Measurements from ENCODE around the gene COL23A1.

The COL23A1 gene

DNA sequence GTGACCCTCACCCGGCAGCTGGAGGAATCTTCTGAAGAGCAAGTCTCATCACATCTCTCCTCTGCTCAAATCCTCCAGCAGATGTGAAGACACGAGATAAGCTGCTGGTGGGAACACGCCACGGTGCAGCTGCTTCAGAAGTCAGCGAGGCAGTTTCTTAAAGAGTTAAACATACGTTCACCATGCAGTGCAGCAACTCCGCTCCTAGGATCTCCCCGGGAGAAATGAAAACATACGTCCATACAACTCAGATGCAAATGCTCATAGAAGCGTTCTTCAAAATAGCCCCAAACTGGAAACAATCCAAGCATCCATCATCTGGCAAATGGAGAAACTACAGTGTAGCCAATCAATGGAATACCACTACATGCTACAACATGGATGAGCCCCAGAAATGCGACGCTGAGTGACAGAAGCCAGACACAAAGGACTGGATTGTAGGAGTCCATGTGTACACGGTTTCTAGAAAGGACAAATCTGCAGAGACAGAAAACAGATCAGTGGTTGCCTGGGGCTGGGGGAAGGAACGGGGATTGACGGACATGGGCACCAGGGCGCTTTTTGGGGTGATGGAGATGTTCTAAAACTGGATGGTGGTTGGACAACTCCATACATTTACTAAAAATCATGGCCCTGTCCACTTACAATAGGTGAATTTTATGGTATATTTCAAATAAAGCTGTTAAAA, 150.6 kb downstream of the COL23A1 start:
- DNase-seq (ENCODE audit: low read depth in 2 of 2, low spot score in 1 of 2) = no peak

DNA sequence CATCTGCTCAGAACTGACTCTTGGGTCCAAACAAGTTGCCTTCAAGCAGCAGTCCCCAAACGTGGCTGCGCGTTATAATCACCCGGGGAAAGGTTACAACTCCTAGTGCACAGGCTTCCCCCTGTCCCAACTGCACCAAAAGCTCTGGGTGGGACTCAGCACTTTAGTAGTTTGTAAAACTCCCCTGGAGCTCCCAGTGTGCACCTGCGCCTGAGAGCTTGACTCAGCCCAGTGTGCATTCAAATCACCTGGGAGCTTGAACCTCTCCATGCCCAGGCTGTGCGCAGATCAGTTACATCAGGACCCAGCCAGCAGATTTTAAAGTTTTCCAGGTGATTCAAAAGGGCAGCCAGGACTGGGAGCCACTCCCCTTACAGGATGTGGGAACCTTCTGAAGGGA, 151.4 kb downstream of the COL23A1 start:
- no peak for DNase-seq (ENCODE audit: low read depth in 2 of 2, low spot score in 1 of 2)

DNA sequence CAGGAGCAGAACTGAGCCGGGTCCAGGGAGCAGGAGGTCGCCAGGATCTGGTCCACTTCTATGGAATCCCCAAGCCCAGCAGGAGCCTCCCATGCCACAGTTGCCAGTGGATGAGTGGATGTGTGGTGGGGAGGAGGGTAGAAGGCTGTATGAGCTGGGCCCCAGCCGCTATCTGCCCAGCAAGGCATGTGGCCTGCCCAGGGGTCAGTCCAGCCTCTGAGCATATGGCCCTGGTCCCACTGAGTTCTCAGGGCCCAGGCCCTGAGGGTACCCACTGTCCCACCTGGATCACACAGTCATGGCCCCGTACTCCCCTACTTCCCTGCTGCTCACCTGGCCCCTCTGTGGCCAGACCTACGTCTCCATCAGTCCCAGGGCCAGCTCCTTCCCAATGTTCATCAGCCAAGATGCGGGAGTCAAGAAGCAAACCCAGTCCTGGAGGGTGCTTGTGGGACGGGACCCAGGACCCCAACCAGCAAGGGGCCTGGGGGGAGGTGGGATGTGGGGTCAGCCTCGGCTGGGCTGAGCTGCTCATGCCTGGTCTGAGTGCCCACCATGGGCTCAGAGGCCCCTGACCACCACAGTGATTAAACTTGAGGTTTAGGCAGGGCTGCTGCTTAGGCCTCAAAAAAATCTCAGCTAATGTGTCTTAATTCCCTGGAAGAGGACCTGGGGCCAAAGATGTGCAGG, 152.7 kb downstream of the COL23A1 start:
- DNase-seq (ENCODE audit: low read depth in 2 of 2, low spot score in 1 of 2) = no peak

DNA sequence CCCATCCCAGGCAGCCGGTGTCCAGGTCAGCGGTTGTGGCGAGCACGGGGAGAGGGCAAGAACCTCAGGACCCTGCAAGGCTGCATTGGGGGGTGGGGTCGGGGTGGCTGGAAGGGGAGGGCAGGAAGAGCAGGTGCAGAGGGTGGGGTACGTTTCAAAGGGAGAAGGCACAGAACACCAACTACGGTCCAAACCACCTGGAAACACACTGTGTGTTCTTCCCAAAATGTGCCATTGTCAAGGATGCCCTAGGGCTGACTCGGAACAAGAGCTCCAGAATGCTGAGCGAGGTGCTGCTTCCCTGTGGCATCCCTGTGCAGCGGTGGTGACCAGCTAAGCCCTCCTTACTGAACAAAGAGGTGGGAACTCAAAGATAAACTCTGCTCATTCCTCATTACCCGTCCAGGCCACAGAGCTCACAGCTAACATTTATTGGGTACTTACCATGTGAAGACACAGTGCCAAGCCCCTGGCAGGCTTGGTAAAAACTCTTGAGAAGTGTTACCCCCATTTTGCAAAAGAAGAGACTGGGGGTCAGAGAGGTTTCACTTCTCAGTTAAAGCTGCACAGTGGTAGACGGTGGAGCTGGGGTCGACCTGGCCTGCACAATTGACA, 153.8 kb downstream of the COL23A1 start:
- no peak for DNase-seq (ENCODE audit: low read depth in 2 of 2, low spot score in 1 of 2)

DNA sequence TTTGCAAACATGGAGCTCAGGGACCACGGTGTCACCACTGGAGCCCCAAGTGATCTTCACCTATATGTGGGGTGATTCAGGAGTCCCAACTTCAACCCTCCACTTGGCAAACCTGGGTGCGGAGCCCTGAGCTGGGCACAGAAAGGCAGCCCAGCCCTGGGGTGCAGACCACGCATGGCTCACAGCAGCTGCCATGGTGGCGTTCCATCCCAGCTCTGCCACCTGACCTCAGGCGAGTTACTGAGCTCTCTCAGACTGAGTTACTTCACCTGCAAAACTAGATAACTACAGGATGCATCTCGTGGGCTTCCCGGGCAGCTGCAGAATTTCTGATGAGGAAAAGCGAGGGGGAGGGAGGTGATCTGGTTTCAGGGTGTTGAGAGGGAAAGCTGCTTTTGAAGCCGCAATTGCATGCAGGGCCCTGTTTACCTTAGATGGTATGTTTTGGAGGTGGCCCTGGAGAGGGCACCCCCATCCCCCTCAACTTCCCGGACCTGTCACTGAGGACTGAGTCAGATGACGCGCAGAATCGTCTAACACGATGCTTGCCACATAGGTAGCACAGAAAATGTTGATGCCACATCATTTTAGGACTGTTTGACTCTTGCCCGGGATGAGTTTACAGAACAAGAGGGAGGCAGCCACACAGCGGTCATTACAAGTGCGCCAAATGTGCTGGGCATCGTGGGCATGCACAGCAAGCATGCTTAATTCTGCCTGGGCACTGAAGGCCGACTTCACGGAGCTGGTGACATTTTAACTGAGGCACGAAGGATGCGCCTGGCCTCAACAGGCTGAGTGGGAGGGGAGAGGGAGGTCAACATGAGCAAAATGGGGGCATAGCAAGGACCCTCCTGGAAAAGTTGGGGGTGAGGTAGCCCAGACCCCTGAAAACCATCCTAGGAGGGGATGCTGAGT, 154.6 kb downstream of the COL23A1 start:
- DNase-seq (ENCODE audit: low read depth in 2 of 2, low spot score in 1 of 2) = no peak

DNA sequence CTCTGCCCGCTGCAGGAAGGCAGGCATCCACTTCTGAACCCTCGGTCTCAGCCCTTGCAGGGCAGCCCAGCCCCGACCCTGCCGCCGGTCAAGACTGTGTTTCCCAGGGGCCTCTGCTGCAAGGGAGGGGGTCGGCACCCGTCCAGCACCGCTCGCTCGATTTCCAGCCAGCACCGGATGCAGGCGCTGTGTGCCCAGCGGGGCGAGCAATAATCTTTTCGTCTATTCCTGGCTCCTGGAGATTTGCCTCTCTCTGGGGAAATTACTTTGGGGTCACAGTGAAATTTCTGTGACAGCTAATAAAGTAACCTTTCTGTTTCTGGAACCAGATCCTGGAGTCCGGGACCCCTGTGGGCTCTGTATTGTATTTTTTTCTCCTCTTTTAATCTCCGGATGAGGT, 155.3 kb downstream of the COL23A1 start:
- no peak for DNase-seq (ENCODE audit: low read depth in 2 of 2, low spot score in 1 of 2)

DNA sequence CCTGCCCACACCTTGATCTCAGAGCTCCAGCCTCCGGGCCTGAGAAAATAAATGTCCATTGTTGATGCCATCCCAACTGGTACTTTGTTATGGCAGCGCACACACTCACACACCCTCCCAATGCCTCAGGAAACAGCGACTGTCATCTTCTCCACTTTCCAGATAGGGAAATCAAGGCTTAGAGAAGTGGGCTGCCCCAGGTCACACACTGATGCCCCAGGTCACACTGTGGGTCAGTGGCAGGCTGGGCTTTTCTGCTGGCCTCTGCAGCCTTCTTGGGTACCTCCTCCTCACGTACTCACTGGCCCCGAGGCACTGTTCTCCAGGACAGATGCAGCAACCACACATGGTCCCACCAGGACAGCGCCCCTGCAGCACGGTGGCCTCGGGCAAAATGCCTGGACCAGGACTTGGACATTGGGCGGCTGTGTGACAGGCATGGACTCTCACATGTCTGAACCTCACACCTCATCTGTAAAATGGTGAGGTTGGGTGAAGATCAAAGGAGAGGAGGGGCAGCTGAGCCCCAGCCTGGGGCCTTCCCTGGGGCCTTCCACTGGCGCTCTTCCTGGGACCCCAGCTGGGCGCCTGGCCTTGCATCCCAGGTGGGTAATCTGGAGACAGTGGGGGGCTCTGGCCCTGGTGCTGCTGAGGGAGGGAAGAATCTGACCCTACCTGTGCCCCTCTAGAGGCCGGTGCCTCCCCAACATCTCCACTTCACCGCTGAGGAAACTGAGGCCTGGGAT, 156.0 kb downstream of the COL23A1 start:
- no peak for DNase-seq (ENCODE audit: low read depth in 2 of 2, low spot score in 1 of 2)

DNA sequence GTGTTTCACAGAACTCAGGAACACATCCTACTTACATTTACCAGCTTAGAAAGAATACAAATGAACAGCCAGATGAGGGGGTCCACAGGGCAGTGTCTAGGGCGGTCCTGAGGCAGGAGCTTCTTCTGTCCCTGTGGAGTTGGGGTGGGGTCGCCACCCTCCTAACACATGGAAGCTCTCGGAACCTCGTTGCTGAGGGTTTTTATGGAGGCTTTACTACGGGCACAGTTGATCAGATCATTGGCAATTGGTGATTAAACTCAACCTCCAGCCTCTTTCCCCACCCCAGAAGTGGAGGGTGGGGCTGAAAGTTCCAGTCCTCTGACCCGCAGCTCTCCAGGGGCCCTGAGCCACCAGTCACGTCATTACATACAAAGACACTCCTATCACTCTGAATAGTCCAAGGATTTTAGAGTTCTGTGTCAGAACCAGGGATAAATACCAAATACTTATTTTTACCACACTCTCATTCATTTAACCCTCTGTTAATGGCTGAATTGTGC, 156.9 kb downstream of the COL23A1 start:
- DNase-seq (ENCODE audit: low read depth in 2 of 2, low spot score in 1 of 2) = no peak

DNA sequence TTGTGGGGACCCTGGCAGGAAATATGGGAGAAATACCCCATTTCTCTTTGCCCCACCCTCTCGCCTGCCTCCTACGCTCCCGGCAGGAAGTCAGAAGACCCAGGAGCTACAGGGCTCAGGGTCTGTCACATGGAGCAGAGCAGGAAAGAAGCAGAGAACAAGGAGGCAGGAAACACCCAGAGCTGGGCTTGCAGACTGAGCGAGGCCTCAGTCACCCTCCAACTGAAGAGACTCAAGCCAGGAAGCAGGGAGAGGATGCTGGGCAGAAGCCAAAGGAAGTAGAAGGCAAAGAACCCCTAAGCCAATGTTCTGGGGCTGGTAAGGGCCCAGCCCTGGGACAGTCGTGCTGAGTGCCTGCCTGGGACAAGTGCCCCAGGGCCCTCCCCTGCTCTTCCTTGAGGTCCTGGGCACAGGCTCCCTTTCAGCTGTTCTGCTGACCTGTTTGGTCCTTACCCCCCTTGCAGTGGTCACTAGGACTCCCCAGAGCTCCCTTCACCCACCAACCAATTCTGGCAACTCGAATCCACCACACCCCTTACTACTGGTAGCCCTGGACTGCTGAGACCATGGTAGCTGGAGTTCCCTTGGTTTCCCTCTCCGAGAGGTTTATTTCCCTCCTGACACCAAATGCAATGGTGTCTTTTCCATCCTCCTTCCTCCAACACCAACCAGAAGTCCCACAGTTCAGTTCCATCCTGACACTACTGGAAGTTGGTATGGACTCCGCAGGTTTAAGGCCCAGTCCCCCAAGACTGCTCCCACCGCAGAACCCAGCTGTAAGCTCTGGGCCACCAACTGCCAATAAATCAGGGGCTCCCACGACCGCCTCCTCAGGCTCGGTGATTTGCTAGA, 157.5 kb downstream of the COL23A1 start:
- no peak for DNase-seq (ENCODE audit: low read depth in 2 of 2, low spot score in 1 of 2)

DNA sequence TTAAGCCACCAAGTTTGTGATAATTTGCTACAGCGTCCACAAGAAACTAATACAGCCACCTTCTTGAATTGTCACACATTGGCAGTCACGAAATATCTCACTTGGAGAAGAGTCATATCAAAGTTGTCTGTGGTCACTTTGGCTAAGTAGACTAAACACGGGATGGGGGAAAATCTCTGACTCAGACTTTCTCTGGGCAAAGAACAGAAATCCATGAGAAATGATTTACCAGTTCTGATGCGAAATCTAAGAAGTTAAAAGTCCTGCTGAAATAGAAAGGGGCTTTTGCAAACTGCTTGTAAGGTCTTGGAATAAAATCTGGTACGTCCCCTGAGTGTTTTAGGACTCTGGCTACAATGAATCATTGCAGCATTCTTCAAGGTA, 158.4 kb downstream of the COL23A1 start:
- DNase-seq (ENCODE audit: low read depth in 2 of 2, low spot score in 1 of 2) = no peak

DNA sequence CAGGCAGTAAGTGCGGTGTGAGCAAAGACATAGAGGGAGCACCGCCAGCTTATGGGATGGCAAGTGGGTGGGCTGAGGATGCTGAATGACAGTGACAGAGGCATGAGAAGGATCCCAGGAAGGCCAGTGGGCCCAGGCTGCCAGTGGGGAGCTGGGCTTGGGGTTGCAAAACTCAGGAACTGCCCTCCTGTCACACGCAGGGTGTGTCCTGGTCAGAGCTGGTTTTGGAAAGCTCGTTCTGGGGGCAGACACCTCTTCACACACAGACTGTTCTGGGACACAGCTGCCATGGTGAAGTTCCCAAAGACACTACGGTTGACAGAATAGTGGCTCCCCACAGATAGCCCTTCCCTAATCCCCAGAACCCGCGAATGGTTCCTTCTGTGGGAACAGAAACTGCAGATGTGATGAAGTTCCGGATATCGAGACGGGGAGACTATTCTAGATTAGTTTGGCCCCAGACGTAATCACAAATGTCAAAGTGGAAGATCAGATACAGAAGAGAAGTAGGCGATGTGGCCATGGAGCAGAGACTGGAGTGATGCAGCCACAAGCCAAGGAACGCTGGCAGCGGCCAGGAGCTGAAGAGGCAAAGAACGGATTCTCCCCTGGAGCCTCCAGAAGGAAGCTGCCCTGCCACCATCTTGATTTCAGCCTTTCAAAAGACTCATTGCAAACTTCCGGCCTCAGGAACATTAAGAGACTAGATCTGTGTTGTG, 159.0 kb downstream of the COL23A1 start:
- DNase-seq (ENCODE audit: low read depth in 2 of 2, low spot score in 1 of 2) = no peak

DNA sequence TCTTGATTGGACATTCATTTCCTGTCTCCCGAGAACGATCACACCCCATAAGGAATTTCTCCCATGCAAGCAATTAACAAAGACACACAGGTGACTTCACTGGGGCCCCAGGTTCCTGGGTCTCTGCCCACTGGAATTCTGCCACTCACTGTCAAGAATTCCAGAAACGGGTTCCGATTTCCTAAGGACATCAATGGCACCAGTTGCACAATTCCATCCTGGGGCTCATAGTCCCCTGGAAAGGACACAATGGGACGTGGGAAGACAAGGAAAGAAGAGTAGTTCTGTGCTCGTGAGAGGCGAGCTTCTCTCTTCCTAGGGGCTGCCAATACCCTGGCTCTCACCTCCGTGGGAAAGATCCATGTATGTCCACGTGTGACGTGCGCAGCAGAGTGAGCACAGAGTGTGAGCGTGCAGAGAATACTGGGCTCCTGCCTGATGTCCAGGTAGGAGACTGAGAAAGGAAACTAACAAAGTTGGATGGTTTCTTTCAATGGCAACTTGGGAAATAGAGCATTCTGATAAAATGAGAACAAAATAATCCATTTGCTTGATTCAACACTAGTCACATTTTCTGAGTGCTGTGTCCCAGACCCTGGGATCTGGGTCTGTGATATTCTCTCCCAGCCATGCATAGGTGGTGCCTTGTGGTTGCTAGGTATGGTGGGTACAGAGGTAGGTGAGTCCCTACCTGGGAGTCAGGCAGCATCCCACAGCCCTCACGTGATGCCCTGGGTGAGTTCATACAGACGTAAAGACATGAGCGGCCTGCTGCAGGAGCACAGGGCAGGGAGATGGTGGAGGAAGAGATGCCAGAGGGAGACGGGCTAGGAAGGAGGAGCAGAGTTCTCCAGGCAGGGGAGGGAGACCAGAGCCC, 159.8 kb downstream of the COL23A1 start:
- DNase-seq (ENCODE audit: low read depth in 2 of 2, low spot score in 1 of 2) = no peak

DNA sequence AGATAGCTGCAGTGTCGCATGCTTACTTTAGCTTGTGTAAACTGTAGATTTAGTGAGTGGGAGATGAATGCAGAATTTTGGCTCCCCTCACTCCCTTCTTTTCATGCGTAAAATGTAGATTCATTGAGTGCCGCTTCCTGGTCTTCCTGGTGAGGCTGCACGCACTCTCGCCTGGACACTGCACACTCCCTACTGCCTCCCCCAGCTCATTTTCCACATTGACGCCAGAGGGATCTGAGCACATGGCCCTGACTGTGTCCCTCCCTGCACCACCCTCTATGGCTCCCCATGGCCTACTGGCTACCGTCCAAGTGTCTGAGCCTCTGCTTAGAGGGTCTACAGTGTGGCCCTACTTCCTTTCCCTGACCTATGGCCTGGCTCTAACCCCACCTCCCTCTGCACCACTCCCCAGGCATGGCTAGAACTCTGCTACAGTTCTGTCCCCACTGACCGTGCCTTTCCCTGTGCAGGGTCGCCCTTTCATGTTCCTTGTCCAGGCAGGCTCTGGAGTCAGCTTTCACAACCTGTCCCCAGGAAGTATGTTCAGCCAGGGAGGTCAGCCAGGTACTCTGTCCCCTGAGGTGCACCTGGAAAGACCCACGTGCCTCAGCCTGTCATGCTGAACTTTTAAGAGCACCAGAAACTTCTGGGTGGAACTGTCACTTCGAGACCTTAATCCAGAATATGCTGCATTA, 160.6 kb downstream of the COL23A1 start:
- DNase-seq (ENCODE audit: low read depth in 2 of 2, low spot score in 1 of 2) = no peak

DNA sequence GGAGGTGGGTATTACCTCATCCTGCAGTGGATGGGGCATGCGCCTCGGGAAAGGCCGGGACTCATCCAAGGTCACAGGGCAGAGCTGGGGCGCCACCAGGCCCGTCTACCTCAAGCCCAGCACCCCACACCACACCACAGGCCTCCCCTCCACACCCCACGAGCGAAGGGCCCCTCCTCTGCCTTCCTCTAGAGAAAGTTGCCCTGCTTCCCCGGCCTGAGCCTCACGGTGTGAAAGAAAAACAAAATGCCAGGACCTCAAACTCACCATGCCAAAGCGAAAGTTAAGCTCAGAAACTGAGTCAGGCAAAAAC, 161.1 kb downstream of the COL23A1 start:
- DNase-seq (ENCODE audit: low read depth in 2 of 2, low spot score in 1 of 2) = no peak

DNA sequence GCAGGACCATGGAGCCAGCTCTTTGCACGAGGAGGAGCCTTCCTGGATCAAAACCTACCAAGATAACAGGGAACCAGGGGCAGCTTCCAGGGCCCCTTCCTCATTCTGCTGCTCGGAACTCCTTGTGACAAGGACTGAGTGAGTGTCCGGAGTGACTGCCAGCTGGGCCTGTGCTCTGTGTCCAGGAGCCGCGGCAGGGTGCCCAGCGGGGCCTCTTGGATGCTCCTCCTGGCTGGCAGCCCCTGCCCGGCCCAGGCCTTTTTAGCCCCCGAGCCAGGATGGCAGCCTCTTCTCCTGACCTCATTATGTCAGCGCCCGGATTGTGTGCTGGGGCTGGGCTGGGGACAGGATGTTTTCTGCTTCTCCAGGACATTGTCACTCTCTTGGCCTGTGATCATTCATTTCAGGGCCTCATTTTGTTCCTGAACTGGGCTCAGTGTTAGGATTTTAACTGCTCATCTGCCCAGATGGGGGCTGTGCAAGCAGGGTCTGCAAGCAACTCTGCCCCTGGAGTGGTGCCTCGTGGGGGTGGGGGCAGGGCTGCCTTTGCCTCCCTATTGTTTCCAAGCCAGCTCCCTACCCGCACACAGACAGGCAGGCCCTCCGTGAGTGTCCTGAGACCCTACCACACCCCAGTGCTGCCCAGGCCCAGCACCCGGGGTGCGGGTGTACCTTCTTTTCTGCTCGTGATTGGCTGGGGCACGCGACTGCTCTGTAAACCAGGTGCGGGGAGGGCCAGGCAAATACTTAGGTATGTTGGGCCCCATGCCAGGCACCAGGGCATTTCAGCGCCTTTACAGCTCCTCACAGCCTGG, 161.6 kb downstream of the COL23A1 start:
- no peak for DNase-seq (ENCODE audit: low read depth in 2 of 2, low spot score in 1 of 2)

DNA sequence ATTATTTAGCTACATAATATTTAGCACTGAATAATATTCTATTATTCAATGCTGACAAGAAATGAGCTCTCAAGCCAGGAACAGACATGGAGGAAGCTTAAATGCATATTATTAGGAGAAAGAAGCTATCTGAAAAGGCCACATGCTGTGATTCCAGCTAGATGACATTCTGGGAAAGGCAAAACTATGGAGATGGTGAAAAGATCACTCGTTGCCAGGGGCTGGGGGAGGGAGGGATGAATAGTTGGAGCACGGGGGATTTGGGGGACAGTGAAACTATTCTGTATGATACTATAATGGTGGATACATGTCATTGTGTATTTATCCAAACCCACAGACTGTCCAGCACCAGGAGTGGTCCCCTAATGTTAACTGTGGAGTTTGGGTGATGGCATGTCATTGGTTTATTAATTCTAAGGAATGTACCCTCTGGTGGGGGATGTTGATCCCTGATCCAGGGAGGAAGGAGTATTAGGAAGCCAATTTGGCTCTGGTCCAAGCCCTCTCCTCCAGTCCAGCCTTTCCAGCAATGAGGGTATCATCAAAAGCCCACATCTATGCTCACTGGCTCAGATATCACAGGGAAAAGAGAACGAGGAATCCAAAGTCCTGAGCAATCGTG, 162.5 kb downstream of the COL23A1 start:
- DNase-seq (ENCODE audit: low read depth in 2 of 2, low spot score in 1 of 2) = no peak
